WTC11 (cell line): ENCODE results near the gene HS1BP3. TPM values are rescaled to one million over a fixed set of nuclear protein-coding genes. Genes with fewer than 3 reads are reported as not detected.

Source experiments
- ATAC-seq: fragments of 200-7000 bp; cut with Tn5 transposase; 2 replicates; pipeline ENCODE4 v1.10.0; 2021; ENCODE audit warnings: mild to moderate bottlenecking, moderate library complexity
- CTCF ChIA-PET: fragments of 300-600 bp; sonication (Branson Sonifier 250); formaldehyde crosslinking; loops from one replicate; lab custom pipeline; 2021; ENCODE audit warnings: antibody characterized with exemption; lab: Charles Lee
- POLR2A ChIA-PET: fragments of 350-600 bp; sonication (Branson Sonifier 250); formaldehyde crosslinking; loops from one replicate; lab custom pipeline; 2021; ENCODE audit warnings: antibody characterized with exemption; lab: Charles Lee
- DNase-seq: peaks from one replicate; pipeline ENCODE4 v3.0.0; 2021; ENCODE audit warnings: low spot score
- H3K27ac Mint-ChIP-seq: 2 replicates; pipeline ENCODE4 v1.8.0; 2021; ENCODE audit warnings: mixed read lengths
- H3K27me3 Mint-ChIP-seq: 2 replicates; pipeline ENCODE4 v1.8.0; 2021; ENCODE audit warnings: low read depth, mild to moderate bottlenecking, moderate library complexity, mixed read lengths
- H3K36me3 Mint-ChIP-seq: 2 replicates; pipeline ENCODE4 v1.8.0; 2021; ENCODE audit warnings: mixed read lengths
- H3K4me1 Mint-ChIP-seq: 2 replicates; pipeline ENCODE4 v1.8.0; 2022; ENCODE audit warnings: mixed read lengths
- H3K4me3 Mint-ChIP-seq: 2 replicates; pipeline ENCODE4 v1.8.0; 2021; ENCODE audit warnings: mild to moderate bottlenecking, moderate library complexity, mixed read lengths
- H3K9me3 Mint-ChIP-seq: 2 replicates; pipeline ENCODE4 v1.8.0; 2021; ENCODE audit warnings: mixed read lengths
- ETV6 ChIP-seq: sonication (generic); formaldehyde crosslinking; IDR thresholded peaks from 2 replicates; pipeline ENCODE4 v1.8.1; 2022; ENCODE audit warnings: mild to moderate bottlenecking, missing genetic modification reagents
- GTF2I ChIP-seq: fragments of 250-450 bp; sonication (Bioruptor Pico); conservative IDR thresholded peaks from 2 replicates; pipeline ENCODE4 v1.4.0; 2021; ENCODE audit warnings: mild to moderate bottlenecking
- HMGA2 ChIP-seq: fragments of 250-450 bp; sonication (Bioruptor Pico); IDR thresholded peaks from 2 replicates; pipeline ENCODE4 v1.4.0; 2021; ENCODE audit warnings: mild to moderate bottlenecking, moderate library complexity
- MYBL2 ChIP-seq: sonication (generic); formaldehyde crosslinking; IDR thresholded peaks from 2 replicates; pipeline ENCODE4 v1.8.1; 2023; ENCODE audit warnings: mild to moderate bottlenecking, moderate library complexity, missing genetic modification reagents
- NFYB ChIP-seq: sonication (generic); formaldehyde crosslinking; conservative IDR thresholded peaks from 2 replicates; pipeline ENCODE4 v1.8.0; 2022; ENCODE audit warnings: low read depth, missing genetic modification reagents
- OVOL2 ChIP-seq: fragments of 250-450 bp; sonication (Bioruptor Pico); IDR thresholded peaks from 2 replicates; pipeline ENCODE4 v1.9.0; 2021; ENCODE audit warnings: mild to moderate bottlenecking, borderline replicate concordance
- SP1 ChIP-seq: sonication (generic); formaldehyde crosslinking; conservative IDR thresholded peaks from 2 replicates; pipeline ENCODE4 v1.8.1; 2022; ENCODE audit warnings: missing genetic modification reagents
- TEAD4 ChIP-seq: sonication (generic); formaldehyde crosslinking; IDR thresholded peaks from 2 replicates; pipeline ENCODE4 v1.8.0; 2022; ENCODE audit warnings: mild to moderate bottlenecking, missing genetic modification reagents
- ZNF317 ChIP-seq: sonication (generic); formaldehyde crosslinking; IDR thresholded peaks from 2 replicates; pipeline ENCODE4 v1.8.1; 2023; ENCODE audit warnings: low read depth, mild to moderate bottlenecking, moderate library complexity, missing genetic modification reagents, borderline replicate concordance
- ZNF396 ChIP-seq: fragments of 250-450 bp; sonication (Bioruptor Pico); IDR thresholded peaks from 2 replicates; pipeline ENCODE4 v1.8.0; 2021; ENCODE audit warnings: mild to moderate bottlenecking, moderate library complexity, borderline replicate concordance
- ZNF416 ChIP-seq: fragments of 250-450 bp; sonication (Bioruptor Pico); IDR thresholded peaks from 2 replicates; pipeline ENCODE4 v1.9.0; 2021; ENCODE audit warnings: mild to moderate bottlenecking, inconsistent platforms
- total RNA-seq: library from RNA; stranded (reverse); gene quantifications from 3 replicates; pipeline ENCODE4 v1.2.3, GENCODE V29; 2021
- TF ChIP-seq, protein P1 (sequence below): fragments of 250-450 bp; sonication (Bioruptor Pico); IDR thresholded peaks from 2 replicates; pipeline ENCODE4 v1.9.0; 2021; ENCODE audit warnings: mild to moderate bottlenecking, borderline replicate concordance
- TF ChIP-seq, protein P2 (sequence below): sonication (generic); formaldehyde crosslinking; conservative IDR thresholded peaks from 2 replicates; pipeline ENCODE4 v1.8.1; 2023; ENCODE audit warnings: mild to moderate bottlenecking, low read depth, missing genetic modification reagents, moderate library complexity
- TF ChIP-seq, protein P3 (sequence below): sonication (generic); formaldehyde crosslinking; IDR thresholded peaks from 2 replicates; pipeline ENCODE4 v1.8.1; 2023; ENCODE audit warnings: mild to moderate bottlenecking, missing genetic modification reagents, borderline replicate concordance
- TF ChIP-seq, protein P4 (sequence below): sonication (generic); formaldehyde crosslinking; IDR thresholded peaks from 2 replicates; pipeline ENCODE4 v1.8.1; 2023; ENCODE audit warnings: mild to moderate bottlenecking, missing genetic modification reagents, moderate library complexity
- TF ChIP-seq, protein P5 (sequence below): fragments of 250-450 bp; sonication (Bioruptor Pico); IDR thresholded peaks from 2 replicates; pipeline ENCODE4 v2.1.2; 2022; ENCODE audit warnings: mild to moderate bottlenecking, moderate library complexity
- TF ChIP-seq, protein P6 (sequence below): sonication (generic); formaldehyde crosslinking; IDR thresholded peaks from 2 replicates; pipeline ENCODE4 v1.8.0; 2022; ENCODE audit warnings: mild to moderate bottlenecking, missing genetic modification reagents
- TF ChIP-seq, protein P7 (sequence below): sonication (generic); formaldehyde crosslinking; IDR thresholded peaks from 2 replicates; pipeline ENCODE4 v1.8.1; 2023; ENCODE audit warnings: mild to moderate bottlenecking, missing genetic modification reagents

HS1BP3 gene
- total RNA-seq, 1 experiment from 2014 or later, result 17.9 TPM

DNA sequence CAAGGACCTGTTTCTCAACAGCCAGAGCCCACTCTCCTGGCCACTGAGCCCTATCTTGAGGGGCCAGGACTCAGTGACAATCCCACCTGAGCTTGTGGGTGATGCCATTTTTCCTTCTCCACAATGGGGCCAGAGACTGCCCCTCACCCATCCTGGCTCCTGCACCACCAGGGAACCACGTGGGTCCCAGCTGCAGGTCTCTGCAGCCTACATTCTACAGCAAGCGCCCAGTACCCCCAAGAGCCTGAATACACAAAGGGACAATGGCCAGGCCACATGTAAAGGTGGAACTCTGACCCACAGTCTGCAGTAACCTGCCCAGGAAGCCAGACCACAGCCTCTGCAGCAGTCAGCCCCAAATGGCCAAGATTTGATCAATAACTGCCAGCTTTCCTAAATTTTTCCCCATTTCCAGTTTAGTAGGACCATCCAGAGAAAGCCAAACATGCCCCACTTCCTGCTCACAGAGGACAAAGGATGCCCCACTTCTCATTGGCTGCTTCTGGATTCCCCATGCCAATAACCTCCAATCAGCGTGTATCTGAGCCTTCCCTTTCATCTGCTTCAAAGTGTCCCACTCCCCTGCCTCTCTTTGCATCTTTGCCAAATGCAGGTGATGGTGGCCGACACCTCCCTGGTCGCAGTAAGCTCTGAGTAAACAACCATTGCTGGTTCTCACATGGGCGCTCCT is 19.1 kb downstream of the HS1BP3 start:
- CTCF ChIA-PET, result interaction anchor here (0.7 to 6.2 kb wide), 4 partner anchors 15 to 186 kb away, joined by 3 to 118 read pairs (median 5); partner anchors contain the start of genes HS1BP3 and RHOB
- no peaks in the 10 kb centered on the region for H3K27me3 Mint-ChIP-seq
- no peak for ATAC-seq
- no peak for DNase-seq
- H3K4me1 Mint-ChIP-seq, result peaks cover 33% of the 10 kb centered on the region
- H3K4me3 Mint-ChIP-seq, result no peak overlapping the region
- H3K27ac Mint-ChIP-seq, result no peak overlapping the region
- TF ChIP-seq, protein P1, sequence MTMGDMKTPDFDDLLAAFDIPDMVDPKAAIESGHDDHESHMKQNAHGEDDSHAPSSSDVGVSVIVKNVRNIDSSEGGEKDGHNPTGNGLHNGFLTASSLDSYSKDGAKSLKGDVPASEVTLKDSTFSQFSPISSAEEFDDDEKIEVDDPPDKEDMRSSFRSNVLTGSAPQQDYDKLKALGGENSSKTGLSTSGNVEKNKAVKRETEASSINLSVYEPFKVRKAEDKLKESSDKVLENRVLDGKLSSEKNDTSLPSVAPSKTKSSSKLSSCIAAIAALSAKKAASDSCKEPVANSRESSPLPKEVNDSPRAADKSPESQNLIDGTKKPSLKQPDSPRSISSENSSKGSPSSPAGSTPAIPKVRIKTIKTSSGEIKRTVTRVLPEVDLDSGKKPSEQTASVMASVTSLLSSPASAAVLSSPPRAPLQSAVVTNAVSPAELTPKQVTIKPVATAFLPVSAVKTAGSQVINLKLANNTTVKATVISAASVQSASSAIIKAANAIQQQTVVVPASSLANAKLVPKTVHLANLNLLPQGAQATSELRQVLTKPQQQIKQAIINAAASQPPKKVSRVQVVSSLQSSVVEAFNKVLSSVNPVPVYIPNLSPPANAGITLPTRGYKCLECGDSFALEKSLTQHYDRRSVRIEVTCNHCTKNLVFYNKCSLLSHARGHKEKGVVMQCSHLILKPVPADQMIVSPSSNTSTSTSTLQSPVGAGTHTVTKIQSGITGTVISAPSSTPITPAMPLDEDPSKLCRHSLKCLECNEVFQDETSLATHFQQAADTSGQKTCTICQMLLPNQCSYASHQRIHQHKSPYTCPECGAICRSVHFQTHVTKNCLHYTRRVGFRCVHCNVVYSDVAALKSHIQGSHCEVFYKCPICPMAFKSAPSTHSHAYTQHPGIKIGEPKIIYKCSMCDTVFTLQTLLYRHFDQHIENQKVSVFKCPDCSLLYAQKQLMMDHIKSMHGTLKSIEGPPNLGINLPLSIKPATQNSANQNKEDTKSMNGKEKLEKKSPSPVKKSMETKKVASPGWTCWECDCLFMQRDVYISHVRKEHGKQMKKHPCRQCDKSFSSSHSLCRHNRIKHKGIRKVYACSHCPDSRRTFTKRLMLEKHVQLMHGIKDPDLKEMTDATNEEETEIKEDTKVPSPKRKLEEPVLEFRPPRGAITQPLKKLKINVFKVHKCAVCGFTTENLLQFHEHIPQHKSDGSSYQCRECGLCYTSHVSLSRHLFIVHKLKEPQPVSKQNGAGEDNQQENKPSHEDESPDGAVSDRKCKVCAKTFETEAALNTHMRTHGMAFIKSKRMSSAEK (CRISPR knock-in tag), result no peak
- TF ChIP-seq, protein P2, sequence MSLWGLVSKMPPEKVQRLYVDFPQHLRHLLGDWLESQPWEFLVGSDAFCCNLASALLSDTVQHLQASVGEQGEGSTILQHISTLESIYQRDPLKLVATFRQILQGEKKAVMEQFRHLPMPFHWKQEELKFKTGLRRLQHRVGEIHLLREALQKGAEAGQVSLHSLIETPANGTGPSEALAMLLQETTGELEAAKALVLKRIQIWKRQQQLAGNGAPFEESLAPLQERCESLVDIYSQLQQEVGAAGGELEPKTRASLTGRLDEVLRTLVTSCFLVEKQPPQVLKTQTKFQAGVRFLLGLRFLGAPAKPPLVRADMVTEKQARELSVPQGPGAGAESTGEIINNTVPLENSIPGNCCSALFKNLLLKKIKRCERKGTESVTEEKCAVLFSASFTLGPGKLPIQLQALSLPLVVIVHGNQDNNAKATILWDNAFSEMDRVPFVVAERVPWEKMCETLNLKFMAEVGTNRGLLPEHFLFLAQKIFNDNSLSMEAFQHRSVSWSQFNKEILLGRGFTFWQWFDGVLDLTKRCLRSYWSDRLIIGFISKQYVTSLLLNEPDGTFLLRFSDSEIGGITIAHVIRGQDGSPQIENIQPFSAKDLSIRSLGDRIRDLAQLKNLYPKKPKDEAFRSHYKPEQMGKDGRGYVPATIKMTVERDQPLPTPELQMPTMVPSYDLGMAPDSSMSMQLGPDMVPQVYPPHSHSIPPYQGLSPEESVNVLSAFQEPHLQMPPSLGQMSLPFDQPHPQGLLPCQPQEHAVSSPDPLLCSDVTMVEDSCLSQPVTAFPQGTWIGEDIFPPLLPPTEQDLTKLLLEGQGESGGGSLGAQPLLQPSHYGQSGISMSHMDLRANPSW (CRISPR knock-in tag), result no peak
- TF ChIP-seq OVOL2, result no peak
- peak; percentile 37; the same call in 1 of the 2 replicates for TF ChIP-seq NFYB (CRISPR knock-in tag)
- no peak for TF ChIP-seq ETV6 (CRISPR knock-in tag)
- no peaks in the 10 kb centered on the region for H3K36me3 Mint-ChIP-seq
- POLR2A ChIA-PET, result no interaction called here
- H3K9me3 Mint-ChIP-seq, result no peaks in the 10 kb centered on the region

DNA sequence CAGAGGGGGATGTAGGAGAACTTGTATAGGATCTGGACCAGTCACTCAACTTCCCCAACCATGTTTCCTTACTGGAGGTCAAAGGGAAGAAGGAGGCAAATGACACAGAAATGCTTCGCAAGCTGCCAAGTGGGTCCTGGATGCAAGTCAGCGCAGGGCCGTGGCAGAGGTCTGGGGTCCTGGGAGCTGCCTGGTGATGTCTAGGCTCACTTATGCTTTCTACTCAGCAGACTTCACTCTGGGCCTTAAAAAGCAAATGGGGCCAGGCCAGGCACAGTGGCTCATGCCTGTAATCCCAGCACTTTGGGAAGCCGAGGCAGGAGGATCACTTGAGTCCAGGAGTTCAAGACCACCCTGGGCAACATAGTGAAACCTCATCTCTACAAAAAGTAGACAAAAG is 19.9 kb downstream of the HS1BP3 start:
- Mint-ChIP-seq H3K4me3 (no peak overlapping the region), H3K36me3 (no peaks in the 10 kb centered on the region), H3K27me3 (no peaks in the 10 kb centered on the region), H3K4me1 (peaks cover 33% of the 10 kb centered on the region), H3K27ac (no peak overlapping the region), H3K9me3 (no peaks in the 10 kb centered on the region)
- CTCF ChIA-PET, result interaction anchor here (0.7 to 6.2 kb wide), 3 partner anchors 14 to 405 kb away, joined by 3 to 118 read pairs (median 6); partner anchors contain the start of gene RHOB
- POLR2A ChIA-PET, result no interaction called here
- no peak for ATAC-seq
- no peak for DNase-seq
- TF ChIP-seq, protein P3, sequence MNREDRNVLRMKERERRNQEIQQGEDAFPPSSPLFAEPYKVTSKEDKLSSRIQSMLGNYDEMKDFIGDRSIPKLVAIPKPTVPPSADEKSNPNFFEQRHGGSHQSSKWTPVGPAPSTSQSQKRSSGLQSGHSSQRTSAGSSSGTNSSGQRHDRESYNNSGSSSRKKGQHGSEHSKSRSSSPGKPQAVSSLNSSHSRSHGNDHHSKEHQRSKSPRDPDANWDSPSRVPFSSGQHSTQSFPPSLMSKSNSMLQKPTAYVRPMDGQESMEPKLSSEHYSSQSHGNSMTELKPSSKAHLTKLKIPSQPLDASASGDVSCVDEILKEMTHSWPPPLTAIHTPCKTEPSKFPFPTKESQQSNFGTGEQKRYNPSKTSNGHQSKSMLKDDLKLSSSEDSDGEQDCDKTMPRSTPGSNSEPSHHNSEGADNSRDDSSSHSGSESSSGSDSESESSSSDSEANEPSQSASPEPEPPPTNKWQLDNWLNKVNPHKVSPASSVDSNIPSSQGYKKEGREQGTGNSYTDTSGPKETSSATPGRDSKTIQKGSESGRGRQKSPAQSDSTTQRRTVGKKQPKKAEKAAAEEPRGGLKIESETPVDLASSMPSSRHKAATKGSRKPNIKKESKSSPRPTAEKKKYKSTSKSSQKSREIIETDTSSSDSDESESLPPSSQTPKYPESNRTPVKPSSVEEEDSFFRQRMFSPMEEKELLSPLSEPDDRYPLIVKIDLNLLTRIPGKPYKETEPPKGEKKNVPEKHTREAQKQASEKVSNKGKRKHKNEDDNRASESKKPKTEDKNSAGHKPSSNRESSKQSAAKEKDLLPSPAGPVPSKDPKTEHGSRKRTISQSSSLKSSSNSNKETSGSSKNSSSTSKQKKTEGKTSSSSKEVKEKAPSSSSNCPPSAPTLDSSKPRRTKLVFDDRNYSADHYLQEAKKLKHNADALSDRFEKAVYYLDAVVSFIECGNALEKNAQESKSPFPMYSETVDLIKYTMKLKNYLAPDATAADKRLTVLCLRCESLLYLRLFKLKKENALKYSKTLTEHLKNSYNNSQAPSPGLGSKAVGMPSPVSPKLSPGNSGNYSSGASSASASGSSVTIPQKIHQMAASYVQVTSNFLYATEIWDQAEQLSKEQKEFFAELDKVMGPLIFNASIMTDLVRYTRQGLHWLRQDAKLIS (CRISPR knock-in tag), result no peak
- TF ChIP-seq, protein P4, sequence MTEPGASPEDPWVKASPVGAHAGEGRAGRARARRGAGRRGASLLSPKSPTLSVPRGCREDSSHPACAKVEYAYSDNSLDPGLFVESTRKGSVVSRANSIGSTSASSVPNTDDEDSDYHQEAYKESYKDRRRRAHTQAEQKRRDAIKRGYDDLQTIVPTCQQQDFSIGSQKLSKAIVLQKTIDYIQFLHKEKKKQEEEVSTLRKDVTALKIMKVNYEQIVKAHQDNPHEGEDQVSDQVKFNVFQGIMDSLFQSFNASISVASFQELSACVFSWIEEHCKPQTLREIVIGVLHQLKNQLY (CRISPR knock-in tag), result no peak
- TF ChIP-seq SP1 (CRISPR knock-in tag) (no peak), MYBL2 (CRISPR knock-in tag) (no peak), ZNF396 (no peak), ETV6 (CRISPR knock-in tag) (no peak), TEAD4 (CRISPR knock-in tag) (no peak), GTF2I (no peak), ZNF317 (CRISPR knock-in tag) (no peak), ZNF416 (CRISPR knock-in tag) (no peak), HMGA2 (CRISPR knock-in tag) (no peak)
- TF ChIP-seq, protein P5, sequence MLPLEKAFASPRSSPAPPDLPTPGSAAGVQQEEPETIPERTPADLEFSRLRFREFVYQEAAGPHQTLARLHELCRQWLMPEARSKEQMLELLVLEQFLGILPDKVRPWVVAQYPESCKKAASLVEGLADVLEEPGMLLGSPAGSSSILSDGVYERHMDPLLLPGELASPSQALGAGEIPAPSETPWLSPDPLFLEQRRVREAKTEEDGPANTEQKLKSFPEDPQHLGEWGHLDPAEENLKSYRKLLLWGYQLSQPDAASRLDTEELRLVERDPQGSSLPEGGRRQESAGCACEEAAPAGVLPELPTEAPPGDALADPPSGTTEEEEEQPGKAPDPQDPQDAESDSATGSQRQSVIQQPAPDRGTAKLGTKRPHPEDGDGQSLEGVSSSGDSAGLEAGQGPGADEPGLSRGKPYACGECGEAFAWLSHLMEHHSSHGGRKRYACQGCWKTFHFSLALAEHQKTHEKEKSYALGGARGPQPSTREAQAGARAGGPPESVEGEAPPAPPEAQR (CRISPR knock-in tag), result no peak
- TF ChIP-seq, protein P6, sequence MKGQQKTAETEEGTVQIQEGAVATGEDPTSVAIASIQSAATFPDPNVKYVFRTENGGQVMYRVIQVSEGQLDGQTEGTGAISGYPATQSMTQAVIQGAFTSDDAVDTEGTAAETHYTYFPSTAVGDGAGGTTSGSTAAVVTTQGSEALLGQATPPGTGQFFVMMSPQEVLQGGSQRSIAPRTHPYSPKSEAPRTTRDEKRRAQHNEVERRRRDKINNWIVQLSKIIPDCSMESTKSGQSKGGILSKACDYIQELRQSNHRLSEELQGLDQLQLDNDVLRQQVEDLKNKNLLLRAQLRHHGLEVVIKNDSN, result no peak
- TF ChIP-seq, protein P7, sequence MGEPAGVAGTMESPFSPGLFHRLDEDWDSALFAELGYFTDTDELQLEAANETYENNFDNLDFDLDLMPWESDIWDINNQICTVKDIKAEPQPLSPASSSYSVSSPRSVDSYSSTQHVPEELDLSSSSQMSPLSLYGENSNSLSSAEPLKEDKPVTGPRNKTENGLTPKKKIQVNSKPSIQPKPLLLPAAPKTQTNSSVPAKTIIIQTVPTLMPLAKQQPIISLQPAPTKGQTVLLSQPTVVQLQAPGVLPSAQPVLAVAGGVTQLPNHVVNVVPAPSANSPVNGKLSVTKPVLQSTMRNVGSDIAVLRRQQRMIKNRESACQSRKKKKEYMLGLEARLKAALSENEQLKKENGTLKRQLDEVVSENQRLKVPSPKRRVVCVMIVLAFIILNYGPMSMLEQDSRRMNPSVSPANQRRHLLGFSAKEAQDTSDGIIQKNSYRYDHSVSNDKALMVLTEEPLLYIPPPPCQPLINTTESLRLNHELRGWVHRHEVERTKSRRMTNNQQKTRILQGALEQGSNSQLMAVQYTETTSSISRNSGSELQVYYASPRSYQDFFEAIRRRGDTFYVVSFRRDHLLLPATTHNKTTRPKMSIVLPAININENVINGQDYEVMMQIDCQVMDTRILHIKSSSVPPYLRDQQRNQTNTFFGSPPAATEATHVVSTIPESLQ (CRISPR knock-in tag), result no peak
